ENCODE results near the gene TNKS1BP1.

DNA sequence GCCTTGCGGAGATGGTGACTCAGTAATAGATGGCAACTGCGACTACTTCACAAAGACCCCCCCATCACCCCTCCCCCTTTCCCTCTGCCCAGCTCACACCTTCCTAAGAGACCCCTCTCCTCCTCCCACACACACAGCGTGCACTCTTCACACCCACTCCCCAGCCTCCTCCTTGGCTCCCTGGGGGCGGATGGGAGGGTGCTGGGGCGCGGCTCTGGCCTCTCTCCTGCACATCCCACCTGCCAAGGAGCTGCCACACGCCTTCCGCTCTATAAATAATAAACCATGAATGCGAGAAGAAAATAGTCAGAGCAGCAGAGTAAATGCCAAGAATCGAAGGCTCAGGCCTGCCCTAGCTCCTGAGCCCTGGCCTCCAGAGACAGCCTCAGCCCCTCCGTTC lies 17.9 kb upstream of the TNKS1BP1 start:
- TF ChIP-seq POLR2A (IDR thresholded peaks at IDR 0.05; ENCODE audit: low read length) (no peak), GATA1 (IDR thresholded peaks at IDR 0.05; ENCODE audit: low read depth, low read length) (no peak)
